Measurements from ENCODE around the gene CAST. TPM values are rescaled to one million over a fixed set of nuclear protein-coding genes. Genes with fewer than 3 reads are reported as not detected.
A peak's percentile ranks its signal among the peaks of the same experiment; 100 is the strongest.

The CAST gene
- total RNA-seq, 1 experiment from 2014 or later = 395 TPM

- Mint-ChIP-seq H3K27ac (ENCODE audit: unreplicated experiment) (no peak overlapping the region), H3K9me3 (ENCODE audit: low read depth, unreplicated experiment) (no peaks in the 10 kb centered on the region), H3K27me3 (ENCODE audit: unreplicated experiment) (no peaks in the 10 kb centered on the region), H3K4me3 (ENCODE audit: low read depth, unreplicated experiment) (no peak overlapping the region), H3K36me3 (ENCODE audit: insufficient read depth, unreplicated experiment) (no peaks in the 10 kb centered on the region), H3K4me1 (ENCODE audit: low read depth, unreplicated experiment) (peaks cover 23% of the 10 kb centered on the region)
- no TSS peak for BruUV-seq (replicated peaks)
- DNase-seq = no peak
- no peak for TF ChIP-seq CTCF (IDR thresholded peaks at IDR 0.05; ENCODE audit: unreplicated experiment)
- CTCF ChIA-PET = interaction anchor here (2.2 kb wide), 1 partner anchor 12 kb away, joined by 11 read pairs; the partner anchor contains the start of gene ERAP1
- intact Hi-C loops (cut with micrococcal nuclease; ENCODE audit: unreplicated experiment) = no loop called here
Observed at GRCh38 chr5:96819806-96820205, 157.6 kb downstream of the CAST start.

GRCh38 chr5:96821260-96821916 is 159.2 kb downstream of the CAST start:
- no TSS peak for BruUV-seq (replicated peaks)
- intact Hi-C loops (cut with micrococcal nuclease; ENCODE audit: unreplicated experiment) = no loop called here
- no peak overlapping the region for H3K27ac Mint-ChIP-seq (ENCODE audit: unreplicated experiment)

GRCh38 chr5:96822686-96823459 is 160.7 kb downstream of the CAST start:
- BruUV-seq (replicated peaks) = no TSS peak
- DNase-seq = no peak
- TF ChIP-seq CTCF (IDR thresholded peaks at IDR 0.05; ENCODE audit: unreplicated experiment) = no peak
- intact Hi-C loops (cut with micrococcal nuclease; ENCODE audit: unreplicated experiment) = no loop called here
- Mint-ChIP-seq H3K27me3 (ENCODE audit: unreplicated experiment) (no peaks in the 10 kb centered on the region), H3K4me1 (ENCODE audit: low read depth, unreplicated experiment) (peaks cover 14% of the 10 kb centered on the region), H3K9me3 (ENCODE audit: low read depth, unreplicated experiment) (no peaks in the 10 kb centered on the region), H3K27ac (ENCODE audit: unreplicated experiment) (no peak overlapping the region), H3K36me3 (ENCODE audit: insufficient read depth, unreplicated experiment) (no peaks in the 10 kb centered on the region), H3K4me3 (ENCODE audit: low read depth, unreplicated experiment) (no peak overlapping the region)
- CTCF ChIA-PET = no interaction called here

More at GRCh38 chr5:96821260-96821916, 159.2 kb downstream of the CAST start:
- Mint-ChIP-seq H3K27me3 (ENCODE audit: unreplicated experiment) (no peaks in the 10 kb centered on the region), H3K4me3 (ENCODE audit: low read depth, unreplicated experiment) (no peak overlapping the region), H3K9me3 (ENCODE audit: low read depth, unreplicated experiment) (no peaks in the 10 kb centered on the region), H3K36me3 (ENCODE audit: insufficient read depth, unreplicated experiment) (no peaks in the 10 kb centered on the region), H3K4me1 (ENCODE audit: low read depth, unreplicated experiment) (peaks cover 15% of the 10 kb centered on the region)
- CTCF ChIA-PET = interaction anchor here (2.2 kb wide), 1 partner anchor 13 kb away, joined by 11 read pairs; the partner anchor contains the start of gene ERAP1
- TF ChIP-seq CTCF (IDR thresholded peaks at IDR 0.05; ENCODE audit: unreplicated experiment) = no peak
- DNase-seq = no peak

- H3K9me3 Mint-ChIP-seq (ENCODE audit: low read depth, unreplicated experiment) = no peaks in the 10 kb centered on the region
- peak; percentile 41 for DNase-seq
- H3K4me3 Mint-ChIP-seq (ENCODE audit: low read depth, unreplicated experiment) = no peak overlapping the region
- no peaks in the 10 kb centered on the region for H3K27me3 Mint-ChIP-seq (ENCODE audit: unreplicated experiment)
- H3K4me1 Mint-ChIP-seq (ENCODE audit: low read depth, unreplicated experiment) = peaks cover 14% of the 10 kb centered on the region
- H3K36me3 Mint-ChIP-seq (ENCODE audit: insufficient read depth, unreplicated experiment) = no peaks in the 10 kb centered on the region
- no peak overlapping the region for H3K27ac Mint-ChIP-seq (ENCODE audit: unreplicated experiment)
- CTCF ChIA-PET = no interaction called here
- TF ChIP-seq CTCF (IDR thresholded peaks at IDR 0.05; ENCODE audit: unreplicated experiment) = no peak
- intact Hi-C loops (cut with micrococcal nuclease; ENCODE audit: unreplicated experiment) = no loop called here
- no TSS peak for BruUV-seq (replicated peaks)
Observed at GRCh38 chr5:96823900-96824380, 161.8 kb downstream of the CAST start.

Other genes with a start within 250 kb of the CAST start
- gene PCSK1, start 229.1 kb upstream of the CAST start, total RNA-seq (2022) = not detected in 2 replicates
- gene ERAP1, start 145.6 kb downstream of the CAST start, total RNA-seq (2022) = 43.6 and 52.3 TPM in 2 replicates
- 67.7 TPM in 2 replicates for gene ERAP2, start 214.1 kb downstream of the CAST start, total RNA-seq (2022)